Activated T-cell treated with anti-CD3 and anti-CD28 coated beads for 4 hours (primary cell): Measurements from ENCODE around the gene SETBP1.

Source experiments
- DNase-seq: peaks from one replicate; pipeline ENCODE4 v3.0.0-alpha.2; 2020

SETBP1 gene

GRCh38 chr18:45102126-45102525, 421.4 kb downstream of the SETBP1 start:
- DNase-seq = no peak

- DNase-seq = no peak
These were observed 422.2 kb downstream of the SETBP1 start for GRCh38 chr18:45102863-45103262.

- DNase-seq = no peak
These were observed 422.8 kb downstream of the SETBP1 start for GRCh38 chr18:45103319-45104048.

- no peak for DNase-seq
These were observed 423.3 kb downstream of the SETBP1 start for GRCh38 chr18:45104049-45104395.

- DNase-seq = no peak
These were observed 425.7 kb downstream of the SETBP1 start for GRCh38 chr18:45106331-45106774.

GRCh38 chr18:45107425-45107824, 426.7 kb downstream of the SETBP1 start:
- no peak for DNase-seq

- no peak for DNase-seq
These were observed 428.1 kb downstream of the SETBP1 start for GRCh38 chr18:45108754-45109153.

- no peak for DNase-seq
These were observed 428.6 kb downstream of the SETBP1 start for GRCh38 chr18:45109271-45109670.

- no peak for DNase-seq
These were observed 429.0 kb downstream of the SETBP1 start for GRCh38 chr18:45109706-45110105.

- DNase-seq = no peak
These were observed 430.2 kb downstream of the SETBP1 start for GRCh38 chr18:45110577-45111501.

GRCh38 chr18:45111502-45111848, 430.8 kb downstream of the SETBP1 start:
- DNase-seq = no peak

GRCh38 chr18:45112682-45113081, 432.0 kb downstream of the SETBP1 start:
- no peak for DNase-seq

GRCh38 chr18:45116116-45116515, 435.4 kb downstream of the SETBP1 start:
- DNase-seq = no peak
